Smooth muscle cell (in vitro differentiated cells): ENCODE data around the gene CUX1. TPM values are rescaled to one million over a fixed set of nuclear protein-coding genes. Genes with fewer than 3 reads are reported as not detected.

Experiments used
- DNase-seq: peaks from one replicate; lab custom pipeline; 2025; ENCODE audit not compliant: unreplicated experiment; lab: John Stamatoyannopoulos, UW
- H2AFZ ChIP-seq: fragments of 200-600 bp; sonication (generic); 2 replicates; pipeline ENCODE4 v1.6.0; 2016; ENCODE audit warnings: antibody characterized with exemption, low read depth, mild to moderate bottlenecking
- H3F3A ChIP-seq: fragments of 200-600 bp; sonication (generic); 2 replicates; pipeline ENCODE4 v1.6.0; 2017; ENCODE audit warnings: antibody characterized with exemption, low read depth
- H3K27ac ChIP-seq: fragments of 200-600 bp; sonication (generic); 2 replicates; pipeline ENCODE4 v1.5.1; 2016; ENCODE audit warnings: low read depth, mild to moderate bottlenecking
- H3K27me3 ChIP-seq: fragments of 200-600 bp; sonication (generic); 2 replicates; pipeline ENCODE4 v1.6.1; 2016; ENCODE audit warnings: low read depth, mild to moderate bottlenecking
- H3K36me3 ChIP-seq: fragments of 200-600 bp; sonication (generic); 2 replicates; pipeline ENCODE4 v1.5.1; 2016; ENCODE audit warnings: low read depth
- H3K4me1 ChIP-seq: fragments of 200-600 bp; sonication (generic); 2 replicates; pipeline ENCODE4 v1.5.1; 2016; ENCODE audit warnings: low read depth
- H3K4me2 ChIP-seq: fragments of 200-600 bp; sonication (generic); 2 replicates; pipeline ENCODE4 v1.6.0; 2016; ENCODE audit warnings: mild to moderate bottlenecking
- H3K4me3 ChIP-seq: fragments of 200-600 bp; sonication (generic); 2 replicates; pipeline ENCODE4 v1.5.1; 2016; ENCODE audit warnings: mild to moderate bottlenecking
- H3K79me2 ChIP-seq: fragments of 200-600 bp; sonication (generic); 2 replicates; pipeline ENCODE4 v1.6.0; 2016; ENCODE audit warnings: low read depth, mild to moderate bottlenecking
- H3K9ac ChIP-seq: fragments of 200-600 bp; sonication (generic); 2 replicates; pipeline ENCODE4 v1.6.0; 2016; ENCODE audit warnings: low read depth
- H3K9me3 ChIP-seq: fragments of 200-600 bp; sonication (generic); replicated peaks from 2 replicates; pipeline ENCODE4 v1.5.1; 2016; ENCODE audit warnings: low read depth
- H4K20me1 ChIP-seq: fragments of 200-600 bp; sonication (generic); 2 replicates; pipeline ENCODE4 v1.6.0; 2016; ENCODE audit warnings: low read depth
- CTCF ChIP-seq: fragments of 200-600 bp; sonication (generic); IDR thresholded peaks from 2 replicates; pipeline ENCODE4 v1.5.1; 2017; ENCODE audit warnings: borderline replicate concordance, mild to moderate bottlenecking, antibody characterized with exemption; ENCODE audit not compliant: insufficient read depth, poor library complexity, severe bottlenecking
- WGBS: methylation state at CpG from one replicate; pipeline ENCODE4 v1.1.7; 2016; ENCODE audit warnings: low lambda C conversion rate; 5-methylcytosine and 5-hydroxymethylcytosine counted together
- polyA plus RNA-seq: library from polyadenylated mRNA; unstranded; fragments of >200 nt; fragmentation: Nextera tagmentation; extraction: Ambion mirVana; gene quantifications from 2 replicates; pipeline ENCODE4 v1.2.1, GENCODE V29; 2016
- total RNA-seq: library from RNA; depleted of rRNA; stranded (reverse); fragments of >200 nt; gene quantifications from 2 replicates; pipeline ENCODE4 v1.2.3, GENCODE V29; 2014

CUX1 gene
- total and polyA plus RNA-seq, 2 experiments from 2014 or later, result 56.3 to 78.4 TPM

GRCh38 chr7:102234131-102234530 is 416.7 kb downstream of the CUX1 start:
- Histone ChIP-seq H3K79me2 (no peaks in the 10 kb centered on the region), H3K4me1 (no peaks in the 10 kb centered on the region), H3K4me3 (no peak overlapping the region), H3K36me3 (no peaks in the 10 kb centered on the region), H2AFZ (no peak overlapping the region), H3K4me2 (no peak overlapping the region), H3K27me3 (no peaks in the 10 kb centered on the region), H3K9me3 (no peaks in the 10 kb centered on the region), H4K20me1 (peaks cover 19% of the 10 kb centered on the region), H3F3A (no peaks in the 10 kb centered on the region), H3K9ac (no peak overlapping the region), H3K27ac (no peak overlapping the region)
- no peak for TF ChIP-seq CTCF
- 97% methylated on average over 12 of the region's 12 CpGs for WGBS
- DNase-seq, result no peak

GRCh38 chr7:102234801-102235550 is 417.6 kb downstream of the CUX1 start:
- no peaks in the 10 kb centered on the region for H3K4me1 ChIP-seq
- H3K9me3 ChIP-seq, result no peaks in the 10 kb centered on the region
- no peak for DNase-seq
- H3K4me3 ChIP-seq, result no peak overlapping the region
- H4K20me1 ChIP-seq, result peaks cover 19% of the 10 kb centered on the region
- no peaks in the 10 kb centered on the region for H3K27me3 ChIP-seq
- no peak overlapping the region for H3K4me2 ChIP-seq
- no peaks in the 10 kb centered on the region for H3K36me3 ChIP-seq
- H2AFZ ChIP-seq, result no peak overlapping the region
- 98% methylated on average over 19 of the region's 19 CpGs for WGBS
- no peaks in the 10 kb centered on the region for H3K79me2 ChIP-seq
- H3K27ac ChIP-seq, result no peak overlapping the region
- H3K9ac ChIP-seq, result no peak overlapping the region
- no peak for TF ChIP-seq CTCF
- H3F3A ChIP-seq, result no peaks in the 10 kb centered on the region

- no peak for TF ChIP-seq CTCF
- no peaks in the 10 kb centered on the region for H3K4me1 ChIP-seq
- H3K27ac ChIP-seq, result no peak overlapping the region
- no peaks in the 10 kb centered on the region for H3K9me3 ChIP-seq
- H3F3A ChIP-seq, result no peaks in the 10 kb centered on the region
- H3K79me2 ChIP-seq, result no peaks in the 10 kb centered on the region
- H3K4me2 ChIP-seq, result no peak overlapping the region
- peaks cover 19% of the 10 kb centered on the region for H4K20me1 ChIP-seq
- H3K36me3 ChIP-seq, result no peaks in the 10 kb centered on the region
- no peaks in the 10 kb centered on the region for H3K27me3 ChIP-seq
- no peak for DNase-seq
- H3K4me3 ChIP-seq, result no peak overlapping the region
- H3K9ac ChIP-seq, result no peak overlapping the region
- no peak overlapping the region for H2AFZ ChIP-seq
- 95% methylated on average over 7 of the region's 7 CpGs for WGBS
These were observed 418.7 kb downstream of the CUX1 start for GRCh38 chr7:102236102-102236501.
